Activated CD4-positive, alpha-beta T cell treated with anti-CD3 and anti-CD28 coated beads, Interleukin-2, Interleukin-6, amounts not matched to agents 100 ng/mL and 50 ng/mL, durations not matched to agents 16 hours and 8 hours (primary cell): Measurements from ENCODE around the gene LRRC4B.
A peak's percentile ranks its signal among the peaks of the same experiment; 100 is the strongest.

ENCODE experiments used
- DNase-seq: peaks from one replicate; pipeline ENCODE4 v3.0.0-alpha.2; 2020

LRRC4B gene

DNA sequence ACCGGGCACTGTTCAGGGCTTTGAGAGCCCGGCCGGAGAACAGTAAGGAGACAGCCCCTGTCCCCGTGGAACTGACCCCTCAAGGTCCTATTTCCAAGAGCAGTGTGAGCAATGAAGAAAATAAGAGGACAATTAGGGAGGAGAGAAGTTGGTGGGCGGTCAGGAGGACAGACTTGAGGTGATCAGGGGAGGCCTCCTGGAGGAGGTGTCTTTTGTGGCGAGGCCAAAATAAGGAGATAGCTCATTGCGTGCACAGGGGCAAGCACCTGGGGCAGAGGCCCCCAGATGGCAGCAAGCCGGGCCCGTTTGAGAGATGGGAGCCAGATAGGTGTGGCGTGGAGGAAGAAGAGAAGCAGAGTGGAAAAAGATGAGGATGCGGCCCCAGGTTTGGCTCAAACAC is 2.8 kb upstream of the LRRC4B start:
- no peak for DNase-seq

DNA sequence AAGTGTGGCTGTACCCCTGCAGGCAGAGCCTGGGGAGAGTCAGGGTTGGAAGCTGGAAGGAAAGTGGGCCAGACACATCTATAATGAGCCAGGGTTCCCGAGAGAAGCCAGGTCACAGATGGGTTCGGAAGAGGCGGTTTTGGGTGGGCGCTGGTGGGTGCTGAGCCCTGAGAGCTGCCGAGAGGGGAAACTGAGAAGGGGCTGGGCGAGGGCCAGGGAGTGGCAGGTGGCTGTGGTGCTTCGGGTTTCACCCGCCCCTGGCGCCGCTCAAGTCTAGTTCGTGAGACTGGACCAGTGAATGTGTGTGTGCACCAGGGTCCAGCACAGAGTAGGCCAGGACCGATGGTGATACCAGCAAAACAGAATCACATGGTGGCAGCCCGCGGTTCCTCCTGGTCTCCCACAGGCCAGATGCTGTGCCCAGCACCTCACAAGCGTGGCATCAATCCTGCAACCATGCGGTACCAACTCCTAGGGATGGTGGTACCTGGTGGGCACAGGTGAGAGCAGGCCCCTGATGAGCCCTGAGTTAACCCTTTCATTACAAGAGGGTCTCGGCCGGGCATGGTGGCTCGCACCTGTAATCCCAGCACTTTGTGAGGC is 1.8 kb upstream of the LRRC4B start:
- no peak for DNase-seq

DNA sequence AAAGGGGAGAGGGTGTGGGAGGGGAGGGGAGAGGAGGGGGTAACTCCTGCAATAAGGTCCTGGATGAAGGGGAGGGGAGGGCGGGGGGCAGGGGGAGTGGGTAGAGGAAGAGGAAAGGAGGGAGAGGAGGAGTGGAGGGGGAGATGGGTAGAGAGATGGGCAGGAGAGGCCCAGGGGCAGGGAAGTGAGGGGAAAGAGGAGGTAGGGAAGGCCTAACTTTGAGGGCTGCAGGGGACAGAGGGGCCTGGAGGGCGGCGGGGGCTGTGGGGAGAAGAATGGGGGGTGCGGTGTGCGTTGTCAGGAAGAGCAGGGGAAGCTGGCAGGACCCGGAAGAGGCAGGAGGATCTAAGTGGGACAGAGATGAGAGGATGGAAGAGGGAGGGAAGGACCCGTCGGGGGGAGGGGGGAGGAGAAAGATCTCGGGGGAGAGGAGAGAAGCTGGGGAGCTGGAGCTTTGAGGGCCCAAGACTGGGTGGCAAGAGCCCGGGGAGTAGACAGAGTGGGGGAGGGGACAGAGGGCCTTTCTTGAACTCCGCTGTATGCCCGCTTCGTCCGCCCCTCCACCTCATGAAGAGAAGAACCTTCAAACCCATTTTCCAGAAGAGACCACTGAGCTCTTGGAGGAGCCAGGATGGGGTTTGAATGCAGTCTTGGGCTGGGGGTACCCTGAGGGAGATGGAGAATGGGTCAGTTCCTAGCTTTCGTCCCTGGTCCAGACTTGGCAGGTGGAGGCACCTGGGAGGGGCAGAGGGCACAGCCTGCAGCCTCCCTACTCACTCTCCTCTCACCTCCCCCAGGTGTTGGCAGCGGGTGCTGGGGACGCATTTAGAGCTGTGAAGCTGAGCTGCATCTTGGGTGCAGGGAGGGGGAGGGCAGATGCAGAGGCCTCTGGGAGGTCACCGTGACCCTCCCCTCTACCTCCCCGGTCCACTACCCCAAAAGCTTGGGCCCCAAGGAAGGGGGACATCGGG is 778 bp upstream of the LRRC4B start:
- no peak for DNase-seq

DNA sequence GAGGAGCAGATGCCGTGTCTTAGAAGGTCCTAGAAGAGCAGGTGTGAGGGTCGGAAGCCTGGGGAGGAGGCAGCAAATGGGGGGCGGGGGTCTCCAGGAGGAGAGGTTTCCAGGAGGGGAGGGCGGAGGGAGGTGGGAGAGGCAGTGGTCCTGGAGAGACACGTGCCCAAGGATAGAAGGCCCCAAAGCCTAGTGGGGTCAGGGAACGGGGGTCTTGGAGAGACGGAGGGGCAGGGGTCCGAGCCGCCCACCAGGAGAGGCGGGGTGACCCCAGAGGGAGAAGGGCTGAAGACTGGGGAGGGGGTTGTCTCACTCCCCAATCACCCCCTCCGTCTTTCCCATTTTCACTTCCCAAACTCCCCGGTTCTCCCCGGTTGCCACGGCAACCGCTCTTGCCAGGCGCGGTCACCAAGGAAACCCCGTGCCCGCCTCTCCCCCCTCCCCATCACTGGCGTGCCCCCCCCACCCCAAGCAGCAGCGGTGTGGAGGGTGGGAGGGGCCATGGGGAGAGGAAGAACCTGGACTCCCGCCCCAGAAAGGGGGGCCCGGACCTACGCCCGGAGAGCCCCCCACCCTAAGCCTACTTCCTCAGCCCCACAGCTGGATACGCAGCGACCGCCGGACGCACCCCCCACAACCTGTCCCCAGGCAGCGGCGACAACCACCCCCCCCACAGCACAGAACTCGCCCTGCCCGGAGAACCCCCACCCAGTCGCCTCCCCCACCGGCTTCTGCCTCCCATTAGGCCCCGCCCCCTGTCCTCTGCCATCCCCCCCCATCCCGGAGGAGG is 988 bp downstream of the LRRC4B start:
- no peak for DNase-seq

DNA sequence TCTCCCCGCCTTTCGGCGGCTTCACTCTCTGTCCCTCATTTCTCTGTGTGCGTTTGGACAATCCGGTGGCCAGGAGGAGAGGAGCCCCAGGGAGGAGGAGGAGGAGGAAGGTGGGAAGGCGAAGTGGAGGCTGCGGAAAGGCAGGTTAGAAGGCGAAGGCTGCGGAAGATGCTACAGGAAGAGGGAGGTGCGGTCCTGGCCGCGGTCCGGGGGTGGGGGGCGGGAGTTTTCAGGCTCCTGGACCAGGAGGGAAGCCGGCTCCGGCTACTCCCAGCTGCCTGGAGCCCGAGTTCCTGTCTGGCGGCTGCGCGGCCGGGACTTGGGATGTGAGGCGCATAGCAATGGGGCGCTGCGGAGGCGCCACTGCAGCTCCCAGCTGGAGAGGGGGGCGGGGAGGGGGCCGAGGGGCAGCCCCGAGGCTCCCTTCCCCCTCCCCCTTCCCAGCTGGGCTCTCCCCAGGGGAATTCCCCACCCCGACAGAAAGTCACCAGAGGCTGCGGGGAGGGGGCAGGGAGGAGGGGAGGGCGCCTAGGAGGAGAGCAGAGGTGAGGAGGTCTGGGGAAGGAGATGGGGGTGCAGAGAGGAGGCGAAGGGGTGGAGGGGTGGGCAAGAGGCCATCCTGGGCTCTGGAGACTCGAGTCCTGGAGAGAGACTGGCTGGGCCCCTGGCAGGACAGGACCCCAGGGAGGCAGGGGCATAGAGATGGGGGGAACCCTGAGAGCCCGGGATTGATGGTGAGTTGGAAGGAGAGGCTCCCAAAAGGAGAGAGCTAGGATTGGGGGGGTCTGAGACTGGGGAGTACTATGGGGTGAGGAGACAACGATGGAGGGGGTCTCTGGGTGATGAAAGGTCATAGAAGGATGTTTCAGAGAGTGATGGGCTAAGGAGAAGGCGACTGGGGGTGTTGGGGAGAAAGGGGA is 2.0 kb downstream of the LRRC4B start:
- peak; percentile 12 for DNase-seq

DNA sequence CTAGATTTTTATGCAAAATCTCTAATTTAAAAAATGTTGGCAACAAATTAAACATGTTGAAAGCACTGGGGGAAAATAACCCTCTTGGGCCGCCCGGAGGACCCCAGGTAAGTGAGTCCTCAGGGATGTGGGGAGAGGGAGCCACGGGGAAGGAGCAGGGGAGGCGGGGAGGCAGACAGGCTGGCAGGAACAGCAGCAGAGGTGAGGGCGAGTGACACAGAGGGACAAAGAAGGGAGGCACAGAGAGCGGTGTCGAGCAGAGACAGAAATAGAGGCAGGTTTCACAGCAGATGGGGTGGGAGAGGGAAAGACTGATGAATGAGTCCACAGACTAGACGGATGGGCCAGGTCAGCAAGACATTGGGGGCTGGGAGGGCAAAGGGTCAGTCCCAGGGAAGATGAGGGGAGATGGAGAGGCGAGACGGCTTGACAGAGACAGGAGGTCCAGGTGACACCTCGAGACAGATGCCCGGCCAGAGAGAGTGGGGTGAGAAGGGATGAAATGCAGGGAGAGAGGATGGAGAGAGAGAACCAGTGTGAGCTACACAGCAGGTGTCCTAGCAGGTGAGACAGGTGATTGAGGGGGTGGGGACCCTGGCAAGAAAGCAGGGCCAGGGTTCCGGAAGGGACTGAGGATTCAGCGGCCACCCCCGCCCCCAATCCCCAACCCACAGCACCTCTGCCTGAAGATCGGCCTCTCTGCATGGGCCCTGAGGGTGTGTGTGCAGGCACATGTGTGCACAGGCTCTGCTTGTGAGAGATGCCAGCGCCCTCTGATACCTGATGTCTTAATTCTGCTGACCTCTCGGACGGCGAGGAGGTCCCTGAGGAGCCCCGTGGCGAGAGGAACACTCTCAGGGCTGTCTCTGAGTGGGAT is 3.8 kb downstream of the LRRC4B start:
- DNase-seq, result no peak

DNA sequence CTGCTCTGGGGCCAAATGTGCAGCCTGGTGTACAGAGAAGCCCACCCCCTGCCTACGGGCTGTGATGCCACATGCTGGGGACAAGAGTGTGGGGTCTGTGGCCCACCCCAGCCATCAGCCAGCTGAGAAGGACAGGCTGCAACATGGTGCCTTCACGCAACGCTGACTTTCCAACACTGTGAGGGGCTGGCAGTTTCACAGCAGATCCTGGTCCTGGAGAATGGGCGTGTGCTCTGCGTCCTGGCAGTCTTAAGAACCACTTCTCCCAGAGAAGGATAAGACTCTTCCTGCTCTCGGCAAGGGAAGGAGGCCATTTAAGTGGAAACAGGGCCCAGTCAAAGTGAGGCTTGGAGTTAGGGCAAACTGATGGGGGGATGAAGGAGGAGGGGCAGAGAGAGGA is 4.6 kb downstream of the LRRC4B start:
- DNase-seq, result no peak

DNA sequence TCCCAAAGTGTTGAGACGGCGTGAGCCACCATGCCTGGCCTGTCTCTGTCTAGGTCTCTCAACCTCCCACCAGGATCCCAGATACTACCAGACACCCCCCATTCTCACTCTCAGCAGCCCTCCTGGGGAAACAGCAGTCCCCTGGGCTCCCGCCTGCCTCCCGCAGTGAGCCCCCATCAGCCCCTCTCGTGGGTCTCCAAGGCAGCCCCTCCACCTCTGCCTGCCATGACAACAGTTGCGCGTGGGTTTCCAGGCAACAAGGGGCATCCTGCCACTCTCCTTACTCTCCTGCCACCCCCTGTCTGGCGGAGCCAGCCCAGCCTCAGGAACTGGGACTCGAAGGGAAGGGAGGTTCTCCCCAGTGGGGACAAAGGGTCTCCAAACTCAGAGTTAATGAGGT is 5.2 kb downstream of the LRRC4B start:
- no peak for DNase-seq

DNA sequence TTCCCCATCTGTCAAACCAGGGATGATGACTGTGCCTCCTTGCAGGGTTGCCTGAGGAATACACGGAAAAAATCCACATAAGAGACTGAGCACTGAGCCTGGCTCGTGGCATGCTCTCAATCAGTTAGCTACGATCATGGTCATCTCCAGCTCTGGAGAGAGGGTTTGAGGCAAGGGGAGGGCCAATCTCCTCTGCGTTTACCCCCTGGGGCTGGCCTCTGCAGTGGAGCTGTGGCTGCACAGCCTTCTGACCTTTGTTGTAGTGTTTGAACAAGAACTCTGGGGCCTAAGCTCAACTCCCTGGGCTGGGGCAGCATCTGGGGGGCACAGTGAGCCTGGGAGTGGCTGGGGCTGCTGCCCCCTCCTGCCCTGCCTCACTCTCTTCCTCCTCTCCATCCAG is 5.9 kb downstream of the LRRC4B start:
- no peak for DNase-seq

DNA sequence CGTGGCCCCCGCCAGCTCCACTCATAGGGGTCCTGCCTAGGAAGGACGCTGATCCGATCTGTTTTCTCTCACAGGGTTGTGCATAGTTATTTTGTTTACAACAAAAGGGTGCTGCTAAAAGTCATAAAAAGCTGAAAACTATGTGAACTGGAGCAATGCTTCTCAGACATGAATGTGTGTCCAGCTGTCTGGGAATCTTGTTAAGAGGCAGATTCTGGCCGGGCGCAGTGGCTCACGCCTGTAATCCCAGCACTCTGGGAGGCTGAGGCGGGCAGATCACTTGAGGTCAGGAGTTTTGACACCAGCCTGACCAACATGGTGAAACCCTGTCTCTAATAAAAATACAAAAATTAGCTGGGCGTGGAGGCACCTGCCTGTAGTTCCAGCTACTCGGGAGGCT is 8.6 kb downstream of the LRRC4B start:
- DNase-seq, result no peak

DNA sequence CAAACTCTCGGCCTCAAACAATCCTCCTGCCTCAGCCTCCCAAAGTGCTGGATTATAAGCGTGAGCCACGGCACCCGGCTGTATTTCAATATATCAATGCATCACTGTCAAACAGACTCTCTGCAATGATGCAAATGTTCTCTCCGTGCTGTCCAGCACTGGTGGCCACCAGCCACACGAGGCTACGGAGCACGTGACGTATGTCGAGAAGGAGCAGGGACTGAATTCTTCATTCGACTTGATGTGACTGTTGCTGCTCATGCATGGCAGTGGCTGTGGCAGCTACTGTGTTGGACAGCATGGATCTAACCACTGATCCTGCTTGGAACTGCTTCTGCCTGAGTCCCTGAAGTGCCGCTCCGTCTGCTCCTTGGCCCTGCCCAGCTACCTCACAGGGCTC is 9.8 kb downstream of the LRRC4B start:
- DNase-seq, result no peak

DNA sequence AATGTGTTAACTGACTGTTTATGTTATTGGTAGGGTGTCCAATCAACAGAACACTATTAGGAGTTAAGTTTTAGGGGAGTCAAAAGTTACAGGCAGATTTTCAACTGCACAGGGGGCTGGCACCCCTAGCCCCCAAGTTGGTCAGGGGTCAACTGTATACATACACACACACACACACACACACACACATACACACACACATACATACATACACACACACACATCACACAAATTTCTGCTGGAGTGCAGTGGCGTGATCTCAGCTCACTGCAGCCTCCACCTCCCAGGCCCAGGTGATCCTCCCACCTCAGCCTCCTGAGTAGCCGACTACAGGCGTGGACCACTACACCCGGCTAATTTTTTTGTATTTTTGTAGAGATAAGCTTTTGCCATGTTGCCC is 10.2 kb downstream of the LRRC4B start:
- no peak for DNase-seq

DNA sequence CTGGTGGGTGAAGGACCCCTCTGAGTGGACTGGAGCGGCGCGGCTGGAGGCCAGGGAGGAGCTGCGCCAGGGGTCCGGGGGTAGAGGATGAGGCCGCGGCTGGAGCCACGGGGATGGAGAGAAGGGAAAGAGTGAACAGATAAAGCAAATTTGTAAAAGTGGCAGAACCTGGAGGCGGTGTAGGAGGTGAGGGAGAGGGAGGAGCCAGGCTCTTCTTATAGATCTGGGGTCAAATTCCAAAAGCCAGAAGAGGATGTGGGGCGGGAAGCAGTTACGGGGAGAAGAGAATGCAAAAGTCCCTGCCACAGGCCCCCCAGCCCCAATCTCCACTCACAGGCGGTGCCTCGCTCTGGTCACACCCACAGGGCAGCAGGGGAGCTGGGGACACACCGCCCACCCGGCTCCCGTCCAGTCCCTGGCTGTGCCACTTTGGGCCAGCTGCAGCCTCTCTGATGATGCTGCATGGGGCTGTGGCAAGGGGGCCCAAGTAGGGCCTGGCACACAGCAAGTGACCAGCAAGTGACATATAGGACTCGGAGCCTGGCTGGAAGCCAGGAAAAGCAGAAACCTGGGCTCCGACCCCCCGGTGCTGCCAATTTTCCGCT is 11.1 kb downstream of the LRRC4B start:
- DNase-seq, result no peak

DNA sequence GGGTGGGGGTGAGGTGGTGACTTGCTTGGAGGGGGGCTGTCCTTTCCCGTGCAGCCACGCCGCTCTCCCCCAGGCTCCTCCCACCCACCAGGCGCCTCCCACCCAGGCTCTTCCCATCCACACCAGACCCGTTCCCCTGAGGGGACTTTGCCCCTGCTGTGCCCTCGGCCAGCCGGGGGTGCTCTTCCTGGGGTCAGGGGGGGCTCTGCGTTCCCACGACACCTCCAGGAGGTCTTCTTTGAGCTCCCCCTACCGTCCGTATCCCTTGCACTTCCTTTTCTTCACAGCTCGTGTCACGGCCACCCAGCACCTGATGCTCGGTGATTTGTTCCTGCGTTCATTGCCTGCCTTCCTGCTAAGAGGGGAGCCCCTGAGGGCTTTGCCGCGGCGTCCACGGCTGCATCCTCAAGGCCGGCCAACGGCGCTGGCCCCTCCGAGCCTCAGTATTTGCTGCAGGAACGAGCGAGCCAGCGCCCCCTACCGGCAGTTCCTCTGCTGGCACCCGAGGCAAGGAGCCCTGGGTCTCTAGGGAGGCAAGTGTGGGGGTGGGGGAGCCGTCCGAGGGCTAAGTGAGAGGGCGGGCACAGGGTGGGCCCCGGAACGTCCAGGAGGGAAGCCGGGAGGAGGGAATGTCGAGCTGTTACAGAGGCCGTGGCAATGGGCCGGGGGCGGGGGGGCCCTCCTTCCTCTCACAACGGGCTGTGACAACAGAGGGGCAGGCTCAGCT is 11.8 kb downstream of the LRRC4B start:
- DNase-seq, result peak; percentile 86

DNA sequence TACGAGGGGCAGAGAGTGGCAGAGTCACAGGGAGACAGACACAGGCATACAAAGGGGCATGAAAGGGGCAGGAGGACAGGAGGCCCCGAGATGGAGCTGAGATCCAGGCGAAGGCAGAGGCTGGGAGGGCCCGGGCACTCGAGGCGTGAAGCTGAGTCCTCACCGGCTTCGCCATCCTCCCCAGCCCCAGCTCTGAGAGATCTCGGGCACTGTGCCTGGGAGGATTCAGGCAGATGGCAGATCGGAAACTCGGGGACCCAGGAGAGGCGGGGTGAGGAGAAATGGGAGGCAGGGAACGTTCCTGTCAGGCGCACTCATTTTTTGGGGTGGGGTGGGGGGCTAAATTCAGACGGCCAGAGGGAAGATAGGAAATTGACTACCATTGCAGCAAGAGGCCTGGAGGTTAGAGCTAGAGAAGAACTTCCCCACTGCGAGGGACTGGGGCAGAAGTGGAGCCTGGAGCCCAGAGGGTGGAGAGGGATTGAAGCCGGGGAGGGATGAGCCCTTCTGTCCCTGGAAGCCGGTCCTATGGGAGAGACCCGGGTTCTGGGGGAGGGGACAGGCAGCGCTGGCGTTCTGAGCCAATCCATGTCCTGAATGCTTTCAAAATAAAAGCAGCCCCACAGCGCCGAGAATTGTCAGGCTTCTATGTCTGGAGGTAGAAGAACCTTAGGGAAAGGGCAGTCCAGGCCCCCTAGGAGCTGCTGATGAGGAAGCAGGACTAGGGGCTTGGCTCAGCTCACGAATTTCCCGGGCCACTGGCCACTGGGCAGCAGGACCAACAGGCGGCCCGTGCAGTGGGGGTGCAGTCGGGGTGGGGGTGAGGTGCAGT is 12.6 kb downstream of the LRRC4B start:
- no peak for DNase-seq

DNA sequence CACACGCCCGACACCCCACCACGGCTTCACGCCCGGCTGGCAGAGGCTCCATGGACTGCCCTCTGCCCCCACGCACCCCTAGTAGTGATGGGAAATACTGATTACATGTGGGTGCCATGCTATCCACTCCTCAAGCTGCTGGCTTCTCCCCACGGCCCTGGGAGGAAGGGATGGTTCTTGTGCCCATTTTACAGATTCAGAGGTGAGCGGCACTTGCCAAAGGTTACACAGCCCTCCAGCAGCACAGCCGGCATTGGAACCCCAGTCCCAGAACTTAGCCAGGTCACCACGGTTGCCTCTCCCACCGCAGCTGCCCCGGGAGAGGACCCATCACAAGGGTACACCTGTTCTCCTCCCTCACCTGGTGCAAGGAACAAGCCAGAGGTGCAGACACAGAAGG is 13.2 kb downstream of the LRRC4B start:
- DNase-seq, result no peak

DNA sequence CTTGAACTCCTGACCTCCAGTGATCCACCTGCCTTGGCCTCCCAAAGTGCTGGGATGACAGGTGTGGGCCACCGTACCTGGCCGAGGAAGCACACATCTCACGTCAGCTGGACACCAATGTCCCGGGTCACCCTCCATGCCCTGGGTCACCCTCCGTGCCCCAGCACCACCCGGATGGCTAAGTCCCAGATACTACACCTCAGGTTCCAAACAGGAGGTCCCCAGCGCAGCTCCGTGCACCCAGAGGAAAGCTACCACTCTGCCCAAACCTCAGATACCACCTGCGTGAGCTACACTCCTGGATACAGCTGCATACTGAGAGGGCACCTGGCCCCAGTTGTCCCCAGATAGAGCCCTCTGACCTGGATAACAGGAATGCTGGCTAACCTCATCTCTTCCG is 14.0 kb downstream of the LRRC4B start:
- no peak for DNase-seq

DNA sequence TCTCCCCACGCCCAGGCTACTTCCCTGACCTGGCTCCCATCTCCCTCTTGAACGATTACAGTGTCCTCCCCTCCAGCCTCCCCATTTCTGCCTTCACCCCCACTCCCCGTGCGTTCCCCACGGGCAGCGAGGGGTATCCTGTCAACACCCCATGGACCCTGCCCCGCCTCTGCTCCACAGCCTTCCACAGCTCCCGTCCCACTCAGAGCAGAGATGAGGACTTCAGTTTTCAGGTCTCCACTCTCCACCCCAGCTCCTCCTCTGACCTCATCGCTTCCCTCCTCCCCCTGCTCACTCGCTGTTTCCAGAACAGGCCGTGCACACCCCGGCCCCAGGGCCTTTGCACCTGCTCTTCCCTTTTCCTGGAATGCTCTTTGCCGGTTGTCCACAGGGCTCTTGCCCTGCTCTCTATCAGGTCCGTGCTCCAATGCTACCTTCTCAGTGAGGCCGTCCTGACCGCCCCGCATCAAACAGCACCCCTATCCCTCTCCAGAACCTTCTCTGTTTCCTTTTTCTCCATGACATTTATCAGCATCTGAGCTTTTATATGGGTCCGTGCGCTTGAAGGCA is 15.0 kb downstream of the LRRC4B start:
- no peak for DNase-seq

DNA sequence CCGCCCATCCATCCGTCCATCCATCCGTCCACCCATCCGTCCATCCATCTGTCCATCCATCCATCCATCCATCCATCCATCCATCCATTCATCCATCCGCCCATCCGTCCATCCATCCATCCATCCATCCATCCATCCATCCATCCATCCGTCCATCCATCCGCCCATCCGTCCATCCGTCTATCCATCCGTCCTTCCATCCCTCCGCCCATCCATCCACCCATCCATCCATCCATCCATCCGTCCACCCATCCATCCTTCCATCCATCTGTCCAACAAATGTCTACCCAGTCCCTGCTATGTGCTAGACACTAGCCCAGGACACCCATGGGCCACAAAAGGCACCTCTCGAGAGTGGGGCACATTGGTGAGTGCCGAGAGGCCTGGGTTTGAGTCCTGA is 15.7 kb downstream of the LRRC4B start:
- DNase-seq, result no peak
